ENCODE data around the gene YKT6.

YKT6 gene

GRCh38 chr7:44229546-44230105 lies 28.8 kb downstream of the YKT6 start:
- no peak for FAIRE-seq
- DNase-seq (ENCODE audit: insufficient read length, low spot score), result no peak

DNA sequence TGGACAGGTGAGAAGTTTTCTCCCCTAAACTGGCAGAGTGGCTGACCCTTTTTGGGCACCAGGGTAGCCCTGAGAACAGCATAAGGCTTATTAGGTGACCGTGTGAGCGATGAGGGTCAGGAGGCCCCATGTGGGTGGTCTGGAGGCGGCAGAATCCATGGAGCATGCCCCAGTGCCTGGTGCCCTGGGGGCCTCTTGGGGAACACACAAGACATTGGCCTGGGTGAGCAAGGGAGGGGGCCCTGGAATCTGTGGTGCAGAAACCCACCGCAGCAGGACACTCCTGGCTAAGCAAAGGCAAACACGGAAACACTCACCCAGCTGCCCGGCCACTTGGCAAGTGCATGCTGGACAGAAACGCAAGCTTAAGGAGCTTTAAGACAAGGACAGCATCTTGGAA lies 29.5 kb downstream of the YKT6 start:
- DNase-seq (ENCODE audit: insufficient read length, low spot score) (no peak), FAIRE-seq (no peak)

DNA sequence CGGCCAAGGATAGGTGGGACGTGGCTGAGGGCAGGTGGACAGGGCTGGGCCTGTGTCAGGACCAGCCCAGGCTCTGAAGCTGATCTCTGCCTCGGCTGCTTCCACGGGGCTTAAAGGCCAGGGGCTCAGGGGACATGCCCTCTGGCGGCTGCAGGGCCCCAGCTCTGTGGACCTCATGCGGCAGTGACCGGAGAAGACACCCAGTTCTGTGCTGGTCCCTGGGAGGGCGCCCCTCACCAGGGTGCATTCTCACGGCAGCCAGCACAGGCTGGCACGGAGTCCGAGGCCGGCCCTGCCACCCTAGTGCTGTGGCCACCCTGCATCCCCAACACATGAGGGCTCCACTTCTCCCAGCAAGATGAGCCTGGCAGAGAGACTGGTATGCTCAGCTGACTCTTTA lies 30.3 kb downstream of the YKT6 start:
- FAIRE-seq, result no peak
- DNase-seq (ENCODE audit: insufficient read length, low spot score), result no peak

DNA sequence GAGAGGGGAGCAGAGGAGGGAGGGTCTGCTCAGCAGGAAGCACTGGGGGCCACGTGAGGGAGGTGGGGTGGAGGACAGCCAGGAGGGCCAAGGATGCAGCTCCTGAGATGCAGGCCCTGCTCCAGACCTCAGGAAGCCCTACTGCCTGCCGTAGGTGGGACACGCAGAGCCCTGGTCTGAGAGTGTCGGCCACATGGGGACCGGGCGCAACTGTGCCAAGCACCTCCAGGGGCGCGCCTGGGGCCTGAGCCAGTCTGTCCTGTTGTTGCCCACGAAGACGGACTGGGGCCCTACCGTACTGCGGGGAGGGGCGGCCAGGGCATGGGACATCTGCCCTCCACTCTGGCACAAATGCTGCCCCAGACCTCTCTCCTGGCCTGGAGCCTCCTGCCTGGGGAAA lies 31.6 kb downstream of the YKT6 start:
- FAIRE-seq (no peak), DNase-seq (ENCODE audit: insufficient read length, low spot score) (no peak)

DNA sequence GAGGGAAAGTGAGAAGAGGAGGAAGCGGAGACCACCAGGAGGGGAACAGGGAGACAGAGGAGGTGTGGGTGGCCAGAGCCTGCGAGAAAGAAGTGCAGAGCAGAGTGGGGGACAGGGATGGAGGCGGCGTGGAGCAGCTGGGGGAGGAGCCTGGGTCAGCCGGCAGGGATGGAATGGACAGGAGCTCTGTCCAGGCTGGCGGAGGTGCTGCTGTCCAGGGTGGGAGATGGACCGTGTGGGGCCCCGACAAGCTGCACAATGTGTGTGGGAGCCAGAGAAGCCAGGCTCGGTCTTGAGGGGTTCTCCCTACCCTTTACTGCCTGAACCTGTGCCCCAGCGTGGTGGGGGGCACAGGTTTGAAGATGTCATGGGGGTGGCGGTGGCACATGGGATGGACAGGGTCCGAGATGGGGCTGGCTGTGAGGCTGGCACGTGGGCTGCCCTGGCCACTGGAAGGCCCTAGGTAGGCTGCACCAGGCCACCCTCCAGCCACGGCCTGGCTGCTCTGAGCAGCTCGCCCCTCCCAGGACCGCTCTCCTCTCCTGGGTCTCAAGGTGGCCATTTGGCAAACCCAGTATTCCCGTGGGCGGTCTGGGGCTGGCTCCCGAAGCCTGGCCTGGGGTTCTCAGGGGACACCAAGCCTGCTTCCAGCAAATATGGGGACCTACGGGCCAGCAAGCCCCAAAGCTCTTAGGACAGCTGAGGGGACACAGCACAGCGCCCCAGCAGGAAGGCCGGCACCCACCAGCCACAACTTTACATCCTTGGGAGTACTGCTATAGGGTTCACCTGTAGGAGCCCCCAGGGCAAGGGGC lies 32.3 kb downstream of the YKT6 start:
- no peak for DNase-seq (ENCODE audit: insufficient read length, low spot score)
- no peak for FAIRE-seq

GRCh38 chr7:44235066-44235465 lies 34.3 kb downstream of the YKT6 start:
- FAIRE-seq (no peak), DNase-seq (ENCODE audit: insufficient read length, low spot score) (no peak)

DNA sequence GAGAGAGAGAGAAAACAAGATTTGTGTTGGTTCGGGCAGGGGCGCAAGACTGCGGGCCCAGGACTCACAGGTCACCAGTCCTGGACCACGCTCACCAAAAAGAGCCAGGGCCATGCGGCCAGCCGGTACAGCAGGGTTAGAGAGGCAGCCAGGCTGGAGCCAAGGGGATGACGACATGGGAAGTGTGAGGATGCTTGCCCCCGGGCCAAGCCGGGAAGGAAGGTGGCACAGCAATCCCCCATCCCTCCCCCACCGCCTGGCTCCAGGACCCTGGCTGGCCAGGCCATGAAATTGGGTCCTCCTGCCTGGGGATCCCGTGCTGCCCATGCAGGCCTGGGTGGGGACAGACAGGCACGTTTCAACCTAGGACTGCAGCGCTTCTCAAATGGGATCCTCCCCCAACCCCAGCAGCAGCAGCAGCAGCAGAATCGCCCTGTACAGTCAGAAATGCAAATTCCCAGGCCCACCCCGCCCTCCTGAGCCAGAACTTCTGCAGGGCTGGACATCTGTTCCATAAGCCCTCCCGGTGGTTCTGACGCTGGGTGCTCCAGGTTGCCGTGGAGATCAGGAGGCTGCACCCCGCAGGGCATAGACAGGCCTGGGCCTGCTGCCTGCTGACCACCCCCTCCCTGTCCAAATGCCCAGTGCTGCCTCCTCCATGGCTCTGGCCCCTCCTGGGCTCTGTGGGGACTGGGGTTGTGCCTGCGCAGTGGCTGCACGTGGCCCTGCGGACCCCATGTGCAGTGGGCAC lies 35.0 kb downstream of the YKT6 start:
- FAIRE-seq, result no peak
- DNase-seq (ENCODE audit: insufficient read length, low spot score), result no peak

DNA sequence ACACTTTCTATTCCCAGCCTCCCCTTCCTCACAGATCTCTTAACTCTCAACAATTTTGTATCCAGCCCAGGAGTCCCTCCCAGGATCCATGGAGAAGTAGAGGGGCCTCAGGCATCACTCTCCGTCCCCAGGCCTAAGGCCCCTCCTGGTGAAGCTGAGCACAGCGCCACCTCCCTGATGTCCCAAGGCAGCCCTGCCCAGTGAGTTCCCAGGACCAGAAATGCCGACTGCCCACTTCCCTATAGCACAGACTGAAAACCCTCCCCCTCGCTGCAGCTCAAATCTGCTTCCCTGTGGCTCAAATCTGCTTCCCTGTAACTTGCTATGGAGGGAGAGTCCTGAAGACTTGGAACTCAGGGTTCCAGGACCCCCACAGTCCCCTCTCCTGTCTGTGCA lies 35.6 kb downstream of the YKT6 start:
- FAIRE-seq, result no peak
- no peak for DNase-seq (ENCODE audit: insufficient read length, low spot score)

DNA sequence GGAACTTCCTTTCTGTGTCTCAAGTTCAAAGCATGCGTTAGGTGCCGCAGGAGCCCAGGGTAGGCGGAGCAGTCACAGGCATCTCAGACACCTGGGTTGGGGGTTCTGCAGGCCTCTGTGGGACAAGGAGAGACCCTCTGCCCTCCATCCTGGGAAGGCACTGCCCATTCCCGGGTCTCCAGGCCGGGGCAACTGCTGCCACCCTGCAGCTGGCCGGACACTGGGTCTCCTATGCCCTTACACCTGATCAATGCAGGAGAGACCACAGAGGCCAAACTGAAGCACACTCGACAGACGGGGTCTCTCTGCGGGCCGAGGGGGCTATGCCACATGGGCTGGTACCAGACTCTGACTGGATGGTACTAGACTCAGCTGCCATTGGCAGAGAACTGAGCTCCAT lies 36.9 kb downstream of the YKT6 start:
- DNase-seq (ENCODE audit: insufficient read length, low spot score) (no peak), FAIRE-seq (no peak)

- FAIRE-seq (no peak), DNase-seq (ENCODE audit: insufficient read length, low spot score) (no peak)
Measured at GRCh38 chr7:44238116-44238695, 37.4 kb downstream of the YKT6 start.

DNA sequence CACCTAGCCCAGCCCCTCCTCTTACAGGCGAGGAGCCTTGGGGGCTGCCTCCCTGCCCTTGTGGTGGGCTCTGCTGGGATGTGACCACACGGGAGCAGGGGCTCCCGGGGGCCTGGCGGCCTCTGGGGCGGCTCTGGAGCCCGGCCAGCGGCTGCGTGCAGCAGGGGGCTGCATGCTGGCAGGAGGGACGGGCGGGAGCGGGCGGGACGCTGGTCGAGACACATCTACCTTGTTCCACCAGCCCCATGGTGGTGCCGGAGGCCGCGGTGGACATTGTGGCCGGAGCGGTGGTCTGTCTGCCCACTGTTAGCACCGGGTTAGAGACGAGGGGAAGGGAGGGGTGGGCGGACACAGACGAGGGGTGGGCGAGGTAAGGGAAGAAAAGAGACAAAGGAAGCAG lies 38.6 kb downstream of the YKT6 start:
- DNase-seq (ENCODE audit: insufficient read length, low spot score) (no peak), FAIRE-seq (no peak)

GRCh38 chr7:44240376-44240775 lies 39.6 kb downstream of the YKT6 start:
- DNase-seq (ENCODE audit: insufficient read length, low spot score) (no peak), FAIRE-seq (no peak)

GRCh38 chr7:44240983-44241510 lies 40.3 kb downstream of the YKT6 start:
- FAIRE-seq, result peak; percentile 85
- peak; percentile 97 for DNase-seq (ENCODE audit: insufficient read length, low spot score)

DNA sequence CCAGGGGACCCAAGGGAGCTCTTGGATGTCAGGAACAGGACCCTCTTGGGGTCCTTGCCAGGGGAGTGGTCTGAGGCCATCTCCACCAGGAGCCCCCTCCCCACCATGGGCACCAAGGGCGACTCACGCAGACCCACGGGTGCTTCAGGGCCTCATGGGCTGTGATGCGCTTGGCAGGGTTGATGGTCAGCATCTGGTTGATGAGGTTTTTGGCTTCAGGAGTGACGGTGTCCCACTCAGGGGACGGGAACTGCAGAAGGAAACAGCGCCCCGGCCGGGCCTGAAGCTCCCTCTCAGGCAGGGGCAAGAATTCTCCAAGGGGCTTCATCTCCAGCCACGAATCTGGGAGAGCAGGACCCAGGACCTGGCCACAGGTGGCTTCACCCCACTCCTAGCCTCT lies 41.3 kb downstream of the YKT6 start:
- FAIRE-seq (no peak), DNase-seq (ENCODE audit: insufficient read length, low spot score) (no peak)

GRCh38 chr7:44244282-44244681 lies 43.5 kb downstream of the YKT6 start:
- FAIRE-seq (no peak), DNase-seq (ENCODE audit: insufficient read length, low spot score) (peak; percentile 59)

DNA sequence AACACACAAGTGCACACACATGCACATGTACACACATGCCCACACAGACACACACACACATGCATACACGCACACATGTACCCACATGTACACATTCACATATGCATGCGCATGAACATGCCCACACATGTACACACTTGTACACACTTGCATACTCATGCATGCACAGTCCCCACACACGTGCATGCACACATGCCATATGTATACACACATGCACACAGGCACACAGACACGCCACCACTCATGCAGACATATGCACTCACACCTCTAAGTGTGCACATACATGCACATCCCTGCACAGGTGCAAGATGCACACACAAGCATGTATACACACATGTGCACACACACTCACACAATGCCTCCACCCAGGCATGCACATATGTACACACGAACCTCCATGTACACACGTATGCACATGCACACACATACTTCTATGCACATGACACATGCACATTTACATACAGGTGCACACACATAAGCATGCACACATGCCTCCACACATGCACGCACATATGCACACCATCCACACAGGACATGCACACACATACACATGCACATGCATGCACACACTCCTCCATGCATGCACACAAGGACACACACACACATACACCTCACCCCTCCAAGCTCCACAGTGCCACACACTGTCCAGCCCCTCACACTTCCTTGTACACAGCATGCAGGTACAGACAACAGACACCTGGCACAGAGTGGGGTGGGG lies 45.8 kb downstream of the YKT6 start:
- no peak for DNase-seq (ENCODE audit: insufficient read length, low spot score)
- no peak for FAIRE-seq

DNA sequence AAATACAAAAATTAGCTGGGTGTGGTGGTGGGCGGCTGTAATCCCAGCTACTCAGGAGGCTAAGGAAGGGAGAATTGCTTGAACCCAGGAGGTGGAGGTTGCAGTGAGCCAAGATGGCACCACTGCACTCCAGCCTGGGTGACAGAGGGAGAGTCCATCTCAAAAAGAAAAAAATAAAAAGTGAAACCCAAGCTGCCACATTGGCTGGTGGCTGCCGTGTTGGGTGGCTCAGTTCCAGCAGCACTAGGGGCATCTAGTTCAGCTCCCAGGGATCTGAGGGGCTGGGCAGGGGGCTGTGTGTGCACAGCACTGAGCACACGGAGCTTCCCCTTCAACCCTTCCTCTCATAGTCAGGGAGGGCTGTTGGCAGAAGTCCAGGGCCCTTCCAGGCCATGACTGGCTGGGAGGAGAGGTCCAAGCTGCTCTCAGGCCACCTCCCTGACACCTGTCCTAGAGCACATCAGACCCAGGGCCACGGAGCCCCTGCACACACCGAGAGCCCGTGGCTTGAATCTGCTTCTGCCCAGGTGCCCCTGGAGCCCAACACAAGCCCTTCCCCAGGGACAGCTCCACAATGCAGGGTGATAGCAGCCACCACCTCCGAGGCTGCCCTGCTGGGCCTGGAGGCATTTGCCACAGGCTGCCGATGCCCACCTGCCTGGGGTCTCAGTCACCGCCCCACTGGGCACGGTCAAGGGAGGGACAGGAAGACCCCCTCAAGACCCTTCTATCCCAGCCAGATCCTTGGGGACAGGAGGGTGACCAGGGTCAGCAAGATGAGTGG lies 47.3 kb downstream of the YKT6 start:
- FAIRE-seq (no peak), DNase-seq (ENCODE audit: insufficient read length, low spot score) (no peak)

- DNase-seq (ENCODE audit: insufficient read length, low spot score) (no peak), FAIRE-seq (no peak)
Measured at GRCh38 chr7:44249639-44250234, 49.0 kb downstream of the YKT6 start.

DNA sequence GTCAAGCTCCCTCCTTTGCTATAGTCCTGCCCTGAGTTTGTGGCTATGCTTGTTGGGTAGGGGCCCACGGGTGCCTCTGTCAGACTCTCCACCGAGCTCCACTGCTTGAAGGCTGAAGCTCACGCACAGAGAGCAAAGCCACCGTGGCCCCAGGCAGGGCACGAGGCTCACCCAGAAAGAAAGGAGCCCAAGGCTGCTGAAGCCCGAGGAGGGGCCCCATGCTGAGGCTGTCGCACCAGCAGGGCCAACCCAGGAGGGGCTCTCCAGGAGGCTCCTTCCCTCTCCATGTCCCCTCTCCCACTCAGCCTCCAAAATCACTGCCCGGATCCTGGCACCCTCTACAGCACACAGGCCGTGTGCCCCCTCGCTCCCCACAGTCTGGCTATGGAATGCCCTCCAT lies 50.5 kb downstream of the YKT6 start:
- FAIRE-seq (no peak), DNase-seq (ENCODE audit: insufficient read length, low spot score) (no peak)

GRCh38 chr7:44251881-44252280 lies 51.1 kb downstream of the YKT6 start:
- DNase-seq (ENCODE audit: insufficient read length, low spot score), result no peak
- no peak for FAIRE-seq

All from GM19239 (cell line).